Effector CD8-positive, alpha-beta T cell (primary cell): Measurements from ENCODE around the gene TREML4.
A peak's percentile ranks its signal among the peaks of the same experiment; 100 is the strongest.

Experiments used
- DNase-seq: peaks from one replicate; lab custom pipeline; 2025; lab: John Stamatoyannopoulos, UW

Gene TREML4

DNA sequence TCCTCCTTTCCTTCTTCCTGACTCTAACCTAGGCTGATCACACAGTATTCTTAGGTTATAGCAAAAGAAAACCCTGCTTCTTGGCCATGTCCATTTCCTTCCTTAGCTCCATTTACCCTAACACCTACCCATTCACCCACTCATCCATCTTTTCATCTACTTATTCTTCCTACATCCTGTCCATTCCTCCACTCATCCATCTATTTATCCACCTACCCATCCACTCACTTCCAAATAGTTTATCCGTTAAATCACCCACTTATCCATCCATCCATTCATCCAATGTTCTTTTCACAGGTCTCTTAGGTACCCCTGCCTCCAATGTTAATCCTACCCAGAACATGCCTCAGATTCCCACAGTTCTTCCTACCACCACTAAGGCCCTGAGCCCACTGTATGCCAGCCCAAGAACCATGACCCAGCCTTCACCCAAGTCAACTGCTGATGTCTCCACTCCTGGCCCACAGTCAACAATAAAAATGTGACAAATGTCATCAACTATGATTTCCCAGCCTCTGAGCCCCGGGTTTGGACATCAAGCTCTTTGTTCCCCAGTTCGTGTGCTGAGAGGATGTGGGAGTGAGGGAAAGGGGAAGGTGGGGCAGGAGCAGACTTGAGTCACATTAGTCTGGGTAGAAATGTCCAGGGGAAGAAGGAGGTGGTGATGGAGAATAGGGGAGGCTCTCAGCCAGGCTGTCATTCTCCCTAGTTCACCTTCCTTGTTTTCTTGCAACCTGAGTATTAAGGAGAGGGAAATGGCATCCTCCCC lies 24.4 kb downstream of the TREML4 start:
- no peak for DNase-seq

GRCh38 chr6:41255110-41255509 lies 27.0 kb downstream of the TREML4 start:
- DNase-seq = no peak

GRCh38 chr6:41255638-41256246 lies 27.6 kb downstream of the TREML4 start:
- DNase-seq = no peak

DNA sequence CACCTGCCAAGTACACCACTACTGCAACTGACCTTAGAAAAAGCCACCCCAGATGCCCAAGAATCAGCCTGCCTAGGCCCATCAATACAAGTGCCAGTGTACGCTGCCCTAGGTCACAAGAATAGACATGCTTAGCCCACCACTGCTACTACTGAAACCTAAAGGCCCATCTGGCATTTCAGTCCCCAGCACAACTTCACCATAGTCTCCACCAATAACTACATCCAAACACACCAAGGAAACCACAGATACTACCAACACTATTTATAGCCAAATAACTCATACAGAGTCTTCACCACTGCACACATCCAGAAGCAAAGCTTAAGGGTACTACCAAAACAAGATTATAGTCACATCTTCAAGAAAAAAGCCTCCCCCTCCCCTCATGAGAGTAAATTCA lies 28.2 kb downstream of the TREML4 start:
- no peak for DNase-seq

DNA sequence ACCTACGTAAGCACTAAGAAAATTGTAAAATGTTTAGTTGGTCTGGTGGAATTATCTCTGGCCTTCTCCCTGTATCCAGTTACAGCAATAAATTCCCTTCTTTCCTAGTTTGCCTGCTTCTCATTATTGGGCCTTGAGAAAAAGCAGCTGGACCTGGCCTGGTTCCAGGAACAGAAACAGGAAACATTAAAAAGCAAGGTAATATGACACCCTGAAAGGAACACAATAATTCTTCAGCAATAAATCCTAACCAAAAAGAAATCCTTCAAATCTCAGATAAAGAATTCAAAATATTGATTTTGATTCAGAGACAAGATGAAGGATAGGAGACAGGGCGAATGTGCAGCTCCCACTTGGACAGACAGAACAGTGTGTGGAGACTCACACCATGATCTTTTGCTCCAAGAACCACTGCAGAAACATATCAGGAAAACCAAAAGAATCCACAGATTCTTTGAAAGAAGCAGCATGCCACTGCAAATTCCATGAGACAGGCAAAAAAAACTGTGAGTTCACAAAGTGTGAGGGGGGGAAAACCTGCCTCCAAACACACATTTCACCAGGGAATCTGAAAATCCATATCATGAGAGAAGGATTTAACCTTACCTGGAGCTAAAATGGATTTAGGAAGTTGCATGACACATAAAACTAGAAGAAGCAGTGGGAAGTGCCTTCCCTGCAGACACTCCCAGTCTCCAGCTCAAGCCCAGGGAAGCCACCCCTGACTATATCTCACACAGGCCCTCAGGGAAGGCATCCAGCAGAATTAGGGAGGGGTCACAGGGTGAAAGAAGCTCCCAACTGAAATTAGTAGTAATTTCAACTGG lies 29.4 kb downstream of the TREML4 start:
- DNase-seq = no peak

GRCh38 chr6:41258196-41258493 lies 30.0 kb downstream of the TREML4 start:
- DNase-seq = no peak

- no peak for DNase-seq
These were observed 34.3 kb downstream of the TREML4 start for GRCh38 chr6:41262401-41262800.

- no peak for DNase-seq
These were observed 35.1 kb downstream of the TREML4 start for GRCh38 chr6:41263267-41263666.

DNA sequence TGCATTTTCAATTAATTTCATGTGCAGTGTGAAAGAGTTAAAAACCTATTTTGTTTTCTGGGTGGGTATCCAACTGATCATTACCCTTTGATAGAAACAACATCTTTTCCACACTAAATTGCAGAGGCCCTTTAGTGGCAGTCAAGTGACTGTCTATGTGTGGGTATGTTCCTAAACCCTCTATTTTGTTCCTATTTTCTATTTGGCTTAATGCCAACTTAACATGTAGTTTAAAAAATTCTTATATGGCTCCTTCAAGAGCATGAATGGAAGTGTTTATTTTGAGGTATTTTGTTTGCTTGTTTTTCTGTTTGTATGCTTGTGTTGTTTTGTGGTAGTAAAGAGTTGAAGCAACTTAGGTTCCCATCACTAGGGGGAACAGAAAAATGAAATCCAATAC lies 38.4 kb downstream of the TREML4 start:
- no peak for DNase-seq

DNA sequence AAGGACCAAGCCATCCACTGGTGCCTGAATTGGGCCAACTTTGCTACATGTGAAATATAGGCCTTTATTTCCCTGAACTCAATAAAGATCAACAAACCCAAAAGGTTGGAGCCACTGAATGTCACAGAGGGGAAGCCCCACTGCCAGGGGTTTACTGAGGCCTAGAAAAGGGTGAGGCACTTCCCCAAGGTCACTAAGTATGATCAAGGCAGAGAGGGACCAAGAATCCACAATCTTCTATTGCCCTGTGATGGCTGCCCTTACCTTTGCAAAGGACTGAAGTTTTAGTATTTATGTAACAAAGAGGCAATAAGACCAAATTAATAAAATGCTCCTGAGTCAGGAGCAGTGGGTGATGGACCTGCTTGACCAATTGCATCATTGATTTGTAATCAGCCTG lies 40.3 kb downstream of the TREML4 start:
- no peak for DNase-seq

DNA sequence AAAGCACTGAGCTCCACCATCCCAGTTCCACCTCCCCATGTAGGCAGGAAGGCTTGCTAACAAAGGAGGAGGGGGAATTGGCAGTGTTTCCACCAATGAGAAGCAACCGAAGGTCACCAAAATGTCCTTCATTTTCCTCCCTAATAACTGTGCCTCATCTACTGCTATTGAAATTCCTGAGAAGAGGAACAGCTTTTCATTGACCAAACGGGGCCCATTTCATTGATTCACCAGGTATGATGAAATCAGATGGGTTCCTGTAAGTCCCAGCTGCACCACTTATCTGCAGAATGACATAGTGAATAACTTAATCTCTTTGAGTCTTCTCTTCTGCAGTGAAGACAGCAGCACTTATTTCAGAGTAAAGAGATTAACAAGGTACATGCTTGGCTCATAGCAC lies 41.0 kb downstream of the TREML4 start:
- no peak for DNase-seq

DNA sequence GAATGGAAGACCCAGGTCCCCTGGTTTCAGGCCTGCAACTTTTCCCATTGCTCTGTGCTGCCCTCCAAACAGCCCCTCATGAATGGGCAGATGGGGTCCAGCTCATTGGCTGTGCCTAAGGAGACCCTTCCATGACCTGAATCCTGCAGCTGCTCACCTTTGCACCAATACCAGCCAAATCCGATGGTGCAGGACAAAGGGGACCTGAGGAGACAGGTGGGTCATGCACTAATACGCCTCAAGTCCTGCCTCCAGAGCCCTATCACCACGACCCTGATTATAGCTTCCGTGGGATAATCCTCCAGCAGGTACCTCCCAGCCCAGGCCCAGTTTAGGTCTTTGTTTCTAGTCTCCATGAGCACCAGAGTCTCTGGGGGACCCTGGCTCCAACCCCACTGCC lies 41.6 kb downstream of the TREML4 start:
- no peak for DNase-seq

GRCh38 chr6:41271901-41272395 lies 43.8 kb downstream of the TREML4 start:
- no peak for DNase-seq

DNA sequence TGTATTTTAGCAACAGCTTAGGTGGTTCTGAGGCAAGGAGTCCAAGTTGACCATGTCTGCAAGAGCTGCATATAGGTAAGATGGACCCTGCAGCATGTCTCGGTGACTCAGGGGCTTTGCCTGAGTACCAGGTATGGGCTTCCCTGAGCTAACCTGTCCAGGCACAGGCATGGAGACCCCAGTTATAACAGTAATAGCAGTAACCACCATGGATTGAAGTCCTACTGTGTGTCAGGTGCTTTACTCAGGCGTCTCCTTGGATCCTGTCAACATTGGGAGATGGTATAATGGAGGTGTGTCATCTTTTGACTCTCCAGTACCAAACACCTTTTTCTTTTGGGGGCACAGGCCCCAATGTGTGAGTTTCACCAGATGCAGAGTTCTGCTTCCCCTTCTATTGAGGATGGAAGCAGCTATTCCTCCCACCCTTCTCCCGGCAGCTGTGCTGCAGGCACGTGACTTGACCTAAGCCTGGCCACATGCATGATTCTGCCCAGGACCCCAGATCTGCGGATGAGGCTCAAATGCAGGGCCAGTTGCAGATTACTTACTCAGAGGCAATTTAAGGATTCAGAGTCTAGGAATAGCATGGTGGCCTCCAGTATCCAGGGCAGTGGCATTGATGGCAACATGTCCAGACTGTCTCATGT lies 44.6 kb downstream of the TREML4 start:
- DNase-seq = no peak

GRCh38 chr6:41273714-41274113 lies 45.6 kb downstream of the TREML4 start:
- no peak for DNase-seq

DNA sequence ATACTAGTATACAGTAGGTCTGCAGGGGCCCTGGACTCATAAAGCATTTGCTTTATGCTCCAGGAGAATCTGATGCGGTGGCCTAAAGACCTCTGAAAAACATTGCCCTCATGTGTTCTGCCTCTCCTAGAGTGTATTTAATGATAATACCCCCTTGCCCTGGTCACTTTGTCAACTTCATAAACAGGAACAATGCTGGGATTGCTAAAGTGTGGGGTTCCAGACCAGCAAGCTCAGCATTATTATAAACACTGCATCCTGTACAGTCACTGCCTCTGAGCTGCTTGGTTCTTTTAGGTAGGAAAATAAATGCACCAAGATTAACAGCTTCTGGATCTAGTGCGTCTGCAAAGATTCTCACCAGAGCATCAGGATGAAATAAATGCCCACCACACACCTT lies 46.1 kb downstream of the TREML4 start:
- DNase-seq = no peak

DNA sequence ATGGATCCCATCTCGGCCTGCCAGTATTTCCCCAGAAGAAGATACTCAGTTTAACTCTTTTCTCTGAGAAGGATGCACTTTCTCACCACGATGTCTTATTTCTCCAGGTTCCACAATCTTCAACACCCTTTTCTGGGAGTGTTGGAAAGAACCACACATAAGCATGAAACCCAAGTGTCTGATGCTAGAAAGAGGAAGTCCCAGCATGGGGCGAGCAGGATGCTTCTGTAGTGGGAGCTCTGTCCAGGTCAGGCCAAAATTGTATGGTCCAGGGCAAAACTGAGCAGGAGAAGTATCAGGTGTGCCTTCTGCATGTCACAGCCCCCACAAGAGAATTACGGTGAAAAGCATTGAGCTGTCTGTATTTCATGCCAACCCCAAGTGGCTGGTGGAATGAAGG lies 47.3 kb downstream of the TREML4 start:
- no peak for DNase-seq

GRCh38 chr6:41277605-41278004 lies 49.5 kb downstream of the TREML4 start:
- DNase-seq = no peak

- peak; percentile 27 for DNase-seq
These were observed 50.7 kb downstream of the TREML4 start for GRCh38 chr6:41278699-41279405.

DNA sequence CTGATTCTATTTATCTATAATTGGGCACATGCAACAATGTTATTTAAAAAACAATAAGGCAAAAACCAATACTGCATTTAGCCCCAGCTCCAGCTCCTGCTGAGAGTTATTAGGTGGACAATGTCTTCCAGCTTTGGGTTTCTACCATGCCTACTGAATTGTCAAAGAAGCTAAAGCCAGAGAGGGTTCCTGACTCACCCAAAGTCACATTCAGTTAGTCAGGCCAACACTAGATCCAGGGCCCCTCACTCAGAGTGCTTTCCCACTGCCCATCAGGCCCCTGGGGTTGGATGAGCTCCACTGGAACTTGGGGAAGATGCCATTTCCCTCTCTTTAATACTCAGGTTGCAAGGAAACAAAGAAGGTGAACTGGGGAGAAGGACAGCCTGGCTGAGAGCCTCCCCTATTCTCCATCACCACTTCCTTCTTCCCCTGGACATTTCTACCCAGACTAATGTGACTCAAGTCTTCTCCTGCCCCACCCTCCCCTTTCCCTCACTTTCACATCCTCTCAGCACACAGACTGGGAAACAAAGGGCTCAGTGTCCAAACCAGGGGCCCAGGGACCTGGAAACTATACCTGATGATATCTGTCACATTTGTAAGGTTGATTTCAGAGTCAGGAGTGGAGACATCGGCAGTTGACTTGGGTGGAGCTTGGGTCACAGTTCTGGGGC lies 52.4 kb downstream of the TREML4 start:
- no peak for DNase-seq

GRCh38 chr6:41283600-41283999 lies 55.5 kb downstream of the TREML4 start:
- DNase-seq = no peak
